LNCAP (cell line): ENCODE data around the gene RBPMS2.

Source experiments
- CTCF ChIP-seq: fragments of 450-650 bp; IDR thresholded peaks from 2 replicates; pipeline ENCODE4 v1.5.1; 2017; ENCODE audit warnings: mild to moderate bottlenecking

RBPMS2 gene

GRCh38 chr15:64720188-64720587 lies 55.2 kb downstream of the RBPMS2 start:
- TF ChIP-seq CTCF = no peak

GRCh38 chr15:64717735-64718495 lies 57.5 kb downstream of the RBPMS2 start:
- no peak for TF ChIP-seq CTCF

- no peak for TF ChIP-seq CTCF
Observed at GRCh38 chr15:64717130-64717529, 58.3 kb downstream of the RBPMS2 start.

GRCh38 chr15:64716452-64716851 lies 58.9 kb downstream of the RBPMS2 start:
- TF ChIP-seq CTCF = no peak

GRCh38 chr15:64713592-64713991 lies 61.8 kb downstream of the RBPMS2 start:
- no peak for TF ChIP-seq CTCF

- TF ChIP-seq CTCF = no peak
Observed at GRCh38 chr15:64712353-64712752, 63.0 kb downstream of the RBPMS2 start.

GRCh38 chr15:64710676-64711428 lies 64.5 kb downstream of the RBPMS2 start:
- no peak for TF ChIP-seq CTCF
